ENCODE results near the gene CNOT6.

CNOT6 gene

GRCh38 chr5:180601591-180602480, 107.7 kb downstream of the CNOT6 start:
- no peak for DNase-seq (ENCODE audit: low spot score)

- DNase-seq (ENCODE audit: low spot score), result no peak
These were observed 108.4 kb downstream of the CNOT6 start for GRCh38 chr5:180602481-180603075.

- no peak for DNase-seq (ENCODE audit: low spot score)
These were observed 109.0 kb downstream of the CNOT6 start for GRCh38 chr5:180603076-180603594.

GRCh38 chr5:180604271-180604670, 110.1 kb downstream of the CNOT6 start:
- DNase-seq (ENCODE audit: low spot score), result no peak

GRCh38 chr5:180605554-180606214, 111.5 kb downstream of the CNOT6 start:
- DNase-seq (ENCODE audit: low spot score), result peak; percentile 42

- DNase-seq (ENCODE audit: low spot score), result no peak
These were observed 112.1 kb downstream of the CNOT6 start for GRCh38 chr5:180606215-180606785.

- no peak for DNase-seq (ENCODE audit: low spot score)
These were observed 113.8 kb downstream of the CNOT6 start for GRCh38 chr5:180607861-180608571.

GRCh38 chr5:180608572-180609310, 114.6 kb downstream of the CNOT6 start:
- no peak for DNase-seq (ENCODE audit: low spot score)

GRCh38 chr5:180609386-180609785, 115.2 kb downstream of the CNOT6 start:
- DNase-seq (ENCODE audit: low spot score), result no peak

GRCh38 chr5:180609817-180610550, 115.8 kb downstream of the CNOT6 start:
- DNase-seq (ENCODE audit: low spot score), result no peak

- DNase-seq (ENCODE audit: low spot score), result no peak
These were observed 117.1 kb downstream of the CNOT6 start for GRCh38 chr5:180611140-180611850.

- DNase-seq (ENCODE audit: low spot score), result no peak
These were observed 118.5 kb downstream of the CNOT6 start for GRCh38 chr5:180612683-180613082.

GRCh38 chr5:180613188-180613813, 119.1 kb downstream of the CNOT6 start:
- DNase-seq (ENCODE audit: low spot score), result no peak

GRCh38 chr5:180613814-180614188, 119.6 kb downstream of the CNOT6 start:
- no peak for DNase-seq (ENCODE audit: low spot score)

- no peak for DNase-seq (ENCODE audit: low spot score)
These were observed 124.3 kb downstream of the CNOT6 start for GRCh38 chr5:180618487-180618828.

GRCh38 chr5:180618829-180619562, 124.8 kb downstream of the CNOT6 start:
- no peak for DNase-seq (ENCODE audit: low spot score)

GRCh38 chr5:180619563-180619915, 125.4 kb downstream of the CNOT6 start:
- no peak for DNase-seq (ENCODE audit: low spot score)

GRCh38 chr5:180620014-180620413, 125.8 kb downstream of the CNOT6 start:
- DNase-seq (ENCODE audit: low spot score), result no peak

GRCh38 chr5:180621311-180621710, 127.1 kb downstream of the CNOT6 start:
- DNase-seq (ENCODE audit: low spot score), result no peak
